ENCODE results near the gene PDE6B.

GRCh38 chr4:648579-649292 is 23.4 kb downstream of the PDE6B start:
- TF ChIP-seq CTCF (conservative IDR thresholded peaks at IDR 0.05 in 1 of 2, IDR thresholded peaks at IDR 0.05 in 1 of 2; ENCODE audit: low read depth in 1 of 2, low read length in 2 of 2) (no peak), EZH2 (IDR thresholded peaks at IDR 0.05; ENCODE audit: low read length, missing control alignments) (no peak)

All from fibroblast of lung (primary cell).